Mammary microvascular endothelial cell (primary cell): ENCODE results near the gene KCMF1. TPM values are rescaled to one million over a fixed set of nuclear protein-coding genes. Genes with fewer than 3 reads are reported as not detected.

Source experiments
- total RNA-seq: library from RNA; depleted of rRNA; stranded (reverse); fragments of >200 nt; gene quantifications from 2 replicates; pipeline ENCODE4 v1.2.3, GENCODE V29; 2015

The KCMF1 gene
- total RNA-seq: 52.4 and 53.7 TPM in 2 replicates

GRCh38 chr2:84970868-84971509 is at the start of gene KCMF1:
Gene KCMF1 (plus strand): TSS chr2:84971161. CDS start chr2:84971452, 291 bp downstream.

Other genes with a start within 250 kb of the KCMF1 start
- gene TRABD2A, start 90.1 kb upstream of the KCMF1 start, total RNA-seq: 0.60 and 2.9 TPM in 2 replicates
- gene TMSB10, start 65.5 kb upstream of the KCMF1 start, total RNA-seq: 13,420 and 14,223 TPM in 2 replicates
- 2.7 and 2.8 TPM in 2 replicates for gene TCF7L1, start 162.2 kb downstream of the KCMF1 start, total RNA-seq